Astrocyte of the spinal cord (primary cell): ENCODE results near the gene FBLN2.

Source experiments
- DNase-seq: peaks from one replicate; pipeline ENCODE4 v3.0.0; 2011; ENCODE audit warnings: low read depth, low spot score
- H3K4me3 ChIP-seq: 2 replicates; pipeline ENCODE4 v1.5.1; 2011; ENCODE audit warnings: low read depth, mild to moderate bottlenecking, low read length, moderate library complexity
- CTCF ChIP-seq: IDR thresholded peaks from 2 replicates; pipeline ENCODE4 v1.5.1; 2012; ENCODE audit warnings: low read depth, mild to moderate bottlenecking, low read length, inconsistent platforms
- in situ Hi-C: cut with HindIII; loops from 2 replicates; pipeline ENCODE4 v1.10.0; 2017; ENCODE audit warnings: low sequenced_read_pairs

The FBLN2 gene

GRCh38 chr3:13665582-13666226 is 116.8 kb downstream of the FBLN2 start:
- in situ Hi-C loops: no loop called here
- no peak for TF ChIP-seq CTCF
- no peak for DNase-seq
- H3K4me3 ChIP-seq: no peak overlapping the region

- TF ChIP-seq CTCF: no peak
- no peak for DNase-seq
- in situ Hi-C loops: no loop called here
- H3K4me3 ChIP-seq: no peak overlapping the region
Measured at GRCh38 chr3:13666227-13666619, 117.3 kb downstream of the FBLN2 start.

- no peak for DNase-seq
- H3K4me3 ChIP-seq: no peak overlapping the region
- no peak for TF ChIP-seq CTCF
- in situ Hi-C loops: no loop called here
Measured at GRCh38 chr3:13666781-13667709, 118.1 kb downstream of the FBLN2 start.

- H3K4me3 ChIP-seq: no peak overlapping the region
- no peak for TF ChIP-seq CTCF
- no peak for DNase-seq
- in situ Hi-C loops: no loop called here
Measured at GRCh38 chr3:13668136-13668535, 119.2 kb downstream of the FBLN2 start.

GRCh38 chr3:13669457-13669856 is 120.5 kb downstream of the FBLN2 start:
- no peak overlapping the region for H3K4me3 ChIP-seq
- no peak for TF ChIP-seq CTCF
- in situ Hi-C loops: no loop called here
- DNase-seq: no peak

GRCh38 chr3:13670292-13670691 is 121.4 kb downstream of the FBLN2 start:
- in situ Hi-C loops: no loop called here
- H3K4me3 ChIP-seq: no peak overlapping the region
- DNase-seq: no peak
- TF ChIP-seq CTCF: no peak
